ENCODE data around the gene UBR4.
"Not testable (repeated sequence)": the region's sequence is repeated elsewhere in the genome, so short reads cannot be mapped to it uniquely, and the experiment has no call there.

The UBR4 gene

DNA sequence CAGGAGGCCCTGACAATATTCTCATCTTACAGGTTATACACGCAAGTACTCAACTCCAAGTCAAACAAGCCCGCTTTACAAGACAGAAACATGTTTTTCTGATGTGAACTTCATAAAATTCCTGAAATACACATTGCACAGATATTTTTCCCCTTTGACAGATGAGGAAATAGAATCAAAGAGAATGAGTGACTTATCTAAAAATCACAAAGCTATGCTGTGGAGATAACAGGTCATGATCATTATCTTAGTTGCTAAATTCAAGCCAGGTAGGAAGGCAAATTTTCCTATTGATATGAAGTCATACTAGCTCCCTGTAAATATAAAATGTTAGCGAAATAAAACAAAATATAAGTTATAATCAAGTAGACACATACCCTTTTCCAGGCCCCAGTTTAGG, 18.3 kb downstream of the UBR4 start:
- no peak for DNase-seq (ENCODE audit: low read depth, low spot score)

DNA sequence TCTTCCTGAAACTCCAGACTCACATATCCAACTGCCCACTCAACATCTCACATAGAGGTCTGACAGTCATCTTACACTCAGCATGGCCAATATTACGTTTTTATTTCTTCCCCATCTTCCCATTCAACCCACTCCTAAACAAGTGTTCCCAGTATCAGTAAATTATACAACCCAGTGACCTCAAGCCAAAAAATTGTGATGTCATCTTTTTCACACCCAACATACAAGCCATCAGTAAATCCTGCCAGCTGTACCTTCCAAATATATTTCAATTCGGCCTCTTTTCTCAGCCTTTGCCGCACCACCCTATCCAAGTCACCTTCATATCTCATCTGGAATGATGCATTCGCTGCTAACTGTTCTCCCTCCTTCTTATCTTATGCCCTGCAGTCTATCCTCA, 19.6 kb downstream of the UBR4 start:
- DNase-seq (ENCODE audit: low read depth, low spot score), result no peak

DNA sequence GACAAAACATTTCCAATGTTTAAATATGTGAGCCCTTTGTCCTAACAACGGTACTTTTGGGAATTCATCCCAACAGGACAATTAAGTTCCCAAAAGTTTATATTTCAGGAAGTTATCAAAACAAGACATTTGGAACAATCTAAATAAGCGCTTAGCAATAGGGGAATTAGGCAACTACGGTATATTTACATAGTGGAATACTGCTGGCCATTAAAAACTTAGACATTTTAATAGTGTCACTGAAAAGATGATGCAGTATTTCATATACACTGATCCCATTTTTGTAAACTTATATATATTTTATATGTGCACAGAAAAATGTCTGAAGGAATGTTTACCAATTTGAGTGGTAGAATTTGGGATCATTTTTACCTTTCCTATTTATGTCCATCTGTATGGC, 20.8 kb downstream of the UBR4 start:
- DNase-seq (ENCODE audit: low read depth, low spot score), result no peak

DNA sequence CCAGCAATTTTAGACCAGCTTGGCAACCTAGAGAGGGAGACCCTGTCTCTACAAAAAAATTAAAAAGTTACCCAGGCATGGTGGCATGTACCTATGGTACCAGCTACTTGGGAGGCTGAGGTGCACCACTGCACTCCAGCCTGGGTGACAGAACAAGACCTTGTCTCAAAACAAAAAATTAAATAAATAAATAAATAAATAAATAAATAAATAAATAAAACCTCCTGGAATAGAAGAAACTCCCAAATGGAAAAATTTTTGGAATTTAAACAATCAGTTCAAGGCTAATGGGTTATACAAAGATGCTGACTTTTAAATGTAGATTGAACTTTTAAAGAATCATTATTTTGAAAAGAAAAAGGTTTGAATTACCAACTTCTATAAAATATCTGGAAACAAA, 22.2 kb downstream of the UBR4 start:
- DNase-seq (ENCODE audit: low read depth, low spot score), result no peak

DNA sequence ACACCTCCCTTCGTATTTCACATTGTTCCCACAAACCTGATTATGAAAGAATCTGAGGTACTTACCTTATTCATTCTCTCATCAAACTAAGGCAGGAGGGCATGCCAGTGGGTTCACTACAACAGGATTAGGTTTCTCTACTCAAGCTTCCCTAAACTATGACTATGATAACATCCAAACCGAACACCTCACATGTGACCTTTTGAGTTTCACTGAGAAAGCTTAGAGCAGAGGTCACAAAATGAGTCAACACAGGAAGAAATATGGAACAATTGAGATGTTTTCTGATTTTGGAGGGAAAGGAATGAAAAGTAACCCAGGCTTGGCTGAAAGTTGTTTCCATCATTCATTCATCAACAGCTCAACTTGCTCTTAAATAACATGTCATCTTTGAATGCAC, 24.1 kb downstream of the UBR4 start:
- DNase-seq (ENCODE audit: low read depth, low spot score), result no peak

DNA sequence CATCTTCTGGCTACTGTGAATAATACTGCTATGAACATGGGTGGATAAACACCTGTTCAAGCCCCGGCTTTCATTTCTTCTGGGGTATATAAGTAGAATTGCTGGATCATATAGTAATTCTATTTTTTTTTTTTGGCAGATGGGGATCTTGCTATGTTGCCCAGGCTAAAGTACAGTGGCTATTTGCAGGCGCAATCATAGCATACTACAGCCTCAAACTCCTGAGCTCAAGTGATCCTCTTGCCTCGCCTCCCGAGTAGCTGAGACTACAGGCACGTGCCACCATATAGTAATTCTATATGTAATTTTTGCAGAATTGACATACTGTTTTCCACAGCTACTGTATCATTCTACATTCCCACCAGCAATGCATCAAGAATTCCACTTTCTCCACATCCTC, 27.8 kb downstream of the UBR4 start:
- DNase-seq (ENCODE audit: low read depth, low spot score), result no peak

DNA sequence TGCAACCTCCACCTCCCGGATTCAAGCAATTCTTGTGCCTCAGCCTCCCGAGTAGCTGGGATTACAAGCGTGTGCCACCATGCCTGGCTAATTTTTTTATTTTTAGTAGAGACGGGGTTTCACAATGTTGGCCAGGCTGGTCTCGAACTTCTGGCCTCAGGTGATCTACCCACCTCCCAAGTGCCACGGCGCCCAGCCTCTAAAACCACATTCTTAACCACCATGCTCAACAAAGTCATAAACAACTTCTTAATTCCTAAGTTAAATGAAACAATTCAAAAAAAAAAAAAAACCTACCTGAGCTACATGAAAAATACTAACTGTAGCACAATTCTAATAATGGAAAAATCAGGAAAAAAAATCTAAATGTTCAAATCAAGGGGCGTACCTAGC, 29.8 kb downstream of the UBR4 start:
- not testable (repeated sequence) for DNase-seq (ENCODE audit: low read depth, low spot score)

DNA sequence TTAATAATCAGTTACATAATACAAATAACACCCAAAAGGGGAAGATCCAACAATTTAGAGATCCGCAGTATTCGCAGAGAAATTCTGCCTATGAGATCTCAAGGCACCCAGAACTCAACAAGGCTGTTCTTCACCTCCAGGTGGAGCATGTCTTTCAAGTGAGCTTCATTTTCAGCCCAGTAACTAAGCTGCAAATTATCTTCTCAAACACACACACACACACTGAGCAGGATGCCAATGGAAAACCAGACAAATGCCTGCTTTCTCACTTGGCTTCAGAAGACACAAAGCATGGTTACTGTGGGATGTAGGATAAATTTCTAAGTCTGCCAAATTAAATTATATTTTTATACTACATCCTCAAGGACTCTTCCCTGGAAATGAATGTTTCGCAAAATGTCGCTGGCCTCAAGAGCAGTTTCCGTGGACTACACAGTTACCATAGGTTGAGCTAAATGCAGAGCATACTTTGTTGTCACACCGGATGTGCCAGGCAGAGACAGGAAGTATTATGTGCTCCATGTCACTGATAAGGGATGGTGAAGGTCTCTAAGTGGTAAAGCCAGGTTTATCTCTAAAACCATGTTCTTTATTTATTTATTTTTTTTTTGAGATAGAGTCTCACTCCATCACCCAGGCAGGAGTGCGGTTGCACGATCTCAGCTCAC, 30.3 kb downstream of the UBR4 start:
- no peak for DNase-seq (ENCODE audit: low read depth, low spot score)

DNA sequence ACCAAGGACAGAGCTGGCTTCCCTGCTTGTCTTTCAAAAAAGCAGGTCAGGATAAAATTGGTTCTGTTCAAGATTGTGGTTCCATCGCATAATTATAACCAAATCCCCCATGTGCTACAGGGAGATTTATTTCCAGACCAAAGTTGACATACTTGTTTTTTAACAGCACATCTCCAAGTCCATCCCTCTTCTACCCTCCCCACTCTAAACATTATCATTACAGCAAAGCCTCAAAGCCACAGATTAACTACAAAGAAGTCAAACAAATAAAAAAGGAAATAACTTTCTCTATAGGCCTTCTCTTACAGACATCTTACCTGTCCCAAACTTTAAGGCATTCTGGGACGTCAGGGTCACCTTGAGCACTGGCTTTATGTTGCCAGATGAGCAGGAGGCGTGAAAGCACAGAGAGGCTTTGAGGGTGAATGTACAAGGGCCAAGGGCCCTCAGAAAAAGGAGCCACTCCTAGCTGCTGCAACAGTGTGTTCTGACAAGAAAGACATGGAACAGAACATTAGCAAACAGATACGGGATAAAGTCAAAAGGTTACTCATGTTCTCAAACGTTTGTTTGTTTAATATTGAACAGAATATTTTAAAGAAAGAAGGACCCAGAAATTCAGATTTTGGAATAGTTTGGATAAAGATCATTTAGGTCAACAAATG, 31.2 kb downstream of the UBR4 start:
- no peak for DNase-seq (ENCODE audit: low read depth, low spot score)

DNA sequence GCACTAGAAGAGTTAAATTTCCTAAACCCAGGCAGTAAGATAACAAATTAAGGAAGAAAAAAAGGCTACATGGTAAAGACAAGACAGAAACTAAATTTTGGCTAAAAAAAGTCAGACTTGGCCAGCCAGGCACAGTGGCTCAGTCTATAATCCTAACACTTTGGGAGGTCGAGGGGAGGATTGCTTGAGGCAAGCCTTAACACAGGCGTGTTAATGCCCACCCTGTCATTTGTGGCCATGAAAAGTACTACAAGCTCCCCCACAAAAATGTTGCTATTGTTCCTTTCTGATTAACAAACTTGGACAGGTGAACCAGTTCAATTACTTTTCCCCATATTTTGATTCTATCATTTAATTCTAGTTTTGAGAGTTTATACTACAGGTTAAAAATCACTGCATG, 32.3 kb downstream of the UBR4 start:
- DNase-seq (ENCODE audit: low read depth, low spot score), result no peak

DNA sequence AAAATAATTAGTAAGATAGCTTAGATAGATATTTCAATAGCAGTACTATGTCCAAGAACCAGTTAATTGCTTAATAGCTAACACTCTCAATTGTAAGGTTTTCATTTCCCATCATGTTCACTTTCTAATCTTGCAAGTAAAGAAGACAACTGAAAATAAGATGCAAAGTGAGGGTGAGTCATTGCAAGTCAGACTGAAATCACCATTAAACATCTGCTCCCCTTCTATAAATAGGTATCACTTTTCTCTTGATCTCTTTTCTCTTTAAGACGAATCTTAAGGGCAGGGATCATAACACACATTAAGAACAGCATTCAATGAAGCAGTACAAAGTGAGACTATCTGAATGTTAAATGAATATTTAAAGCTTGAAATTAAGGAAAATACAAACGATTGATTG, 40.4 kb downstream of the UBR4 start:
- no peak for DNase-seq (ENCODE audit: low read depth, low spot score)

DNA sequence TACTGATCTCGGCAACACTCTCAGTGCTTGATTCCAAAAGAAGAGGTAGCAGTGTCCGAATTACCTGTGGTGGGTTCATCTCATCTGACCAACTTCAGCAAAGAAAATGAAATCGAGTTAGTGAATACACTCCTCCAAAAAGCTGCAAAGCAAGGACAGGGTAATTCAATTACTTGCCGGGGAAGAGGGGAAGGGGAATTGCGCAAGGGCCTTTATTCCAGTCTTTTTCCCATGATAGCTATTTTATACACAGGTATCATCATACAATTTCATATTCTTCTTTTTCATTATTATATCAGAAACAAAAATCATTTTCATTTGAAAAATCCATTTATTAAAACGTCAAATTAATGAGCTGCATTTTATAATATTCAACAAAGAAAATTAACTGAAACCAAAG, 42.9 kb downstream of the UBR4 start:
- DNase-seq (ENCODE audit: low read depth, low spot score), result no peak

DNA sequence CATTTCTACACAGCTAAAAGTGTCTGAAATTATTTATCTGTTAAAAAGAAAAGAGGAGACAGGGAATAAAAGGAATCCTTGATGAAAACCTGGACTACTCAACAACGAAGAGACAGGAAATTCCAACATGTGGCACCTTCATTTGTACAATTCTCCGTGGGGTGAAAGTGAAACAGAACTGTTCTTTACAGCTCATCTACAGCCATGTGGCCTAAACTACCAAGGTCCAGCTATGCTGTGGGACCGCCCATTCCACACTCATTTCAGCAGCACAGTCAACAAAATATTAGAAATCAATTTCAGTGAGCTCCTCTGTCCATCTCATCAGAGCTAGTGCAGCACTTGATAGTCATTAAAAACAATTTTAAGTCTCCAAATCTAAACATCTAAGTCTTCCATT, 44.0 kb downstream of the UBR4 start:
- no peak for DNase-seq (ENCODE audit: low read depth, low spot score)

DNA sequence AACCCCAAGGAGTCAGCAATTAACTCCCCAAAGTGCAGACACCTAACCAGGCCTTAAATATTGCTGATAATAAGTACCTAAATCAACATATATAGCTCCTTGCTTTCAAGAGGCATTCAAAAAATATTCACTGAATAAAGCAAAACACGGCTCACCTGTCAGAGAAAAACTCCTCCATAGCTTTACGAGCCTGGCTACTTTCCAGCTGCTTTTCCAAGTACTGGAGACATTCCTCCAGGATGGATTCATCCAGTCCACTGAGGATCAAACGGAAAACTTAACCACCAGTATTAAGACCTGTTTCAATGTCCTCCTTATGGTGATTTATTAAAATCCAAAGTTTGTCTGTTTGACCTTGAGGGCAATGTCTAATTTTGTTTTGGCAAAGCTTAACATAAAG, 44.6 kb downstream of the UBR4 start:
- DNase-seq (ENCODE audit: low read depth, low spot score), result no peak

DNA sequence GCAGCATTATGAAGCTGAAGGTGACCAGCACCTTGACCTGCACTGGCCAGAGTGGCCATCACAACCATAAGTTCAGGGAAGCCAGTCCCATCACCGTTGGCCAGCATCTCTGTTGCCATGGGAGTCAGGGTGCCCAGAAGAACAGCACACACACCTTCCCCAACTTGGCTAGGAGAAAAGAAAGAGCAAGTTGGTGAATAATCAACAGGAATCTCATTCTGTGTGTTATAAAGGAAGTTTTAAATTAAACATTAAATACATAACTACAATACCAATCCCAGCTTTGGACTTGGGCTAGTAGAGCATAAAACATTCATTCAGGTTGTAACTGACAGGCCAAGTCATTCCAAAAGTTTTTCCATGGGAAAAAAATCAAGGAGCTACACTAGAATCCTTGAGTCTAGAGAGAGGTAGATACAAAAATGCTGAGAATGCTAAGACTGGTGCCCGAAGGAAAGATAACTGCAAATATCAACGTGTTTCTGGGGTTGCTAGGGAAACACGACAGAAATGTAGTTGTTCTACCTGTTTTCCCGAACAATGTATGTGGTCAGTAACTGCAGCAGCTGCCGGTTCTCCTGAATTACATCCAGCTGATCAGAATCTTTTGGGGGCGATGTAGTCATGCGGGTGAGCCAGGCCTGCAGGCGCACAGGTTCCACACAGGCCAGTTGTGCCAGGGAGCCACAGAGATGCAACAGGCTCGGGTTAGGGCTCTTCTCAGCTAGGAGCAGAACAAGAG, 45.6 kb downstream of the UBR4 start:
- DNase-seq (ENCODE audit: low read depth, low spot score), result no peak

DNA sequence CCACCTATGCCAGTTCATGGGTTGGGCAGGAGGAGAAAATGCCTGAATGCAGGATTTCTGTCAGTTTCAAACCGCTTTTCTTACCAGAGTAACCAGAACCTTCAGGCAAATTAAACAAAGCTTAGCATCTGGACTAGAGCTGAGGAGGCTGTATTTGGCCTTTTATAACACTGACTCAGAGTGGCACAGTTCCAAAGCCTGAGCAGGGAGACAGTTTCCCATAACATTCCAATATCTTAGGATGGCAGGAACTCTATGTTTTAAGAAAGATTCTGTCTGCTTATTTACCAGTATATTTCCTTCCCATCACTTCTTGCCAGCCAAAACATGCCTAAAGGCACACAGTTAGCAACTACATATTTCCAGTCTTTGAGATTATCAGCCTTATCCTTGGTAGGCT, 46.8 kb downstream of the UBR4 start:
- no peak for DNase-seq (ENCODE audit: low read depth, low spot score)

DNA sequence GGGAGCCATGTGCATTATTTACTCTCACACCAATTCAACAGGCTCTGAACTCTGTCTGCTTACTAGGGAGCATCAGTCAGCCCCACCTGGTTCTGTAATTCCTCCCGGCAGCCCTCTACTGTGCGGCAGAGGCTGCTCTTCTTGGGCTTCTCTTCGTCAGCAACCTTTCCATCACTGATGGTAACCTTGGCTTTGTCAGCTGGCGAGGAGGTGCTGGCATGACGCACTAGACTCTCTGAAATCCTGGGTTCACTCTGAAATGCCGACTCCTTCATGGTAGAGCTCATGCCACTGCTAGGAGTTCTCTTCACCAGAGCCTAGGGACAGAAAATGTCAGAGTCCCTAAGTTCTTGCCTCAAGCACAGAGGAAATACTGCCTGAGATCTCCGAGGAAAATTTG, 49.2 kb downstream of the UBR4 start:
- DNase-seq (ENCODE audit: low read depth, low spot score), result no peak

DNA sequence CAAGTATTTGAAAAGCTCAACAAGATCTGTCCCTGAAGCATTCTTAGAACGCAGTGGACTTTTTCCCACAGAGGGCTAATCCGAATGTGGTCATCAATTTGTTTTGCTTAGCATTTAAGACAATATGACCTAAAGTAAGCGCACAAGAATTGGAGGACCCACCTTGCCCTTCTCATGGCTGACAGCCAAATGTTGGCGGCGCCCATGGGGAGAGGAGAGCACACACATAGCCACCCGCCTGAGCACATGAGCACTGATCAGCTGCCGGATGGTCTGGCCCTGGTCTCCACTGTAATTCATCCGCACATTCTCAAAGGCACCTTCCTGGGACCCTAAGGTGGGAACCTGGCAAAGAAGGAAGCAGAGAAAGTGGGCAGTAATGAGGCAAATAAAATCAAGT, 52.4 kb downstream of the UBR4 start:
- DNase-seq (ENCODE audit: low read depth, low spot score), result no peak

DNA sequence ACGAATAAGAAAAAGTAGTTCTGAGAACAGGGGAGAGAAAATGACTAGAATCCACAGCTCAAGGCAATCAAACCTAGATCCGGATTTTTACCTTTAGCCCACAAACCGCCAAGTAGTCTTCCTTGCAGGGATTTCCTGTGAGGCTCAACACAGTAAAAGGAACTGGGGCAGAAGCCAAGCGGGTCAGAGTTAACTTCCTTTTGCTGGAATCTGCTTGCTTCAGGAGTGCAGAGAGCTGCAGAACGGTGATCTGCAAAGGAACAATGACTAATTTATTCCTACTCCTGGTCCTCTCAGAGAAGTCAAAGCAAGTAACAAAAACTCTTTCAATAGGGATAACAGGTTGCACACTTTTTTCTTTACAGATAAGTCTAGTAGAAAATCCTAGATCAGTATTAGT, 53.4 kb downstream of the UBR4 start:
- no peak for DNase-seq (ENCODE audit: low read depth, low spot score)

DNA sequence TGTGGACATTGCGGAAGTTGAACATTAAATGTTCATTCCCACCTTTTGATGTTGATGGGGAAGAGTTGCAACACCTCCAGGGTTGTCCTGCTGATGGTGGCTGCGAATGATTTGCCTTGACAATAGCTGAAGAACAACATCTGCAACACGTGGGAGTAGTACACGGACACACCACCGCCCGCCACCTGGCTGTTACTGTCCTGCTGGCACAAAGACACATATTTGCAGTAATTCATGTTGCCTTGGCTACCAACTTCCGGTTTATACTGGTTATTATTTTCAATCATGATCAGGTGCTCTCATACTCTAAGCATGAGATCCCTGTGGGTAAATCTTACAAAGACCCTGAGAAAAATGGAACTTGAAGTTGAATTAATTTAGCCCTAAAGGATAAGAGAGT, 55.2 kb downstream of the UBR4 start:
- no peak for DNase-seq (ENCODE audit: low read depth, low spot score)

DNA sequence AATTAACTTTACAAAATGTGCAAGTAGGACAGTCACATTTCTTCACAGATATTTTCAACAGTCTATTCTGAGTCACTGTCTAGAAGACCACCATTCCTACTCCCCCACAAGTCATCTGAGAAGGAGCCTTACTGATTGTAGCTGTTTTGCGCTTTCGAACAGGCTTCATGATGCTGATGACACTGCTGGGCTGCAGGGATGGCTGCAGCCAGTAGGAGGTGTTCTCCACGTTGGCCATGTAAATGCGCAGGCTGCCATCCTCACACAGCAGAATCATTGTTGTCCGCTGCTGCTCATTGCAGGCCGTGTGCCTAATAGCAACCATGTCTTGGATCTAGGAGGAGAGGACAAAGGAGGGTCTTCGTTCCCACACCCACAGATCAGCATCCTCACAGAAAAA, 56.9 kb downstream of the UBR4 start:
- DNase-seq (ENCODE audit: low read depth, low spot score), result no peak

DNA sequence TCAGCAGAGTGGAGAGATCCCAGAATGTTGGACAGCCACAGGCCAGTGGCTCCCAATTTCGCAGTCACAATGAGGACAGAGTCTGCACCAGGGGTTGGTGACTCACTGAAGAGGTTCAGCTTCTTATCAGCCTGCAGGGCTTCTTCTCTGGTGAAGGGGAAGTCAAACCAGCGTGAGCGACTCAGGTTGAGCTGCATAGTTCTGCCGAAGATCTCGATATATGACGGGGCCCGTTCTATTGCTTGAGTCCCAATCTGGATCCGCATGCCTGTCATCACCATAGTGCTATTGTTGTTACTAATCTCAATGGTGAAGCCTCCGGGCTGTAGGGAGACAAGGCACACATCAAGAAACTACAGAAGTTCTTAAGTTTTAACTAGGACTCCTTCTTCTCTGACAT, 58.5 kb downstream of the UBR4 start:
- DNase-seq (ENCODE audit: low read depth, low spot score), result no peak

DNA sequence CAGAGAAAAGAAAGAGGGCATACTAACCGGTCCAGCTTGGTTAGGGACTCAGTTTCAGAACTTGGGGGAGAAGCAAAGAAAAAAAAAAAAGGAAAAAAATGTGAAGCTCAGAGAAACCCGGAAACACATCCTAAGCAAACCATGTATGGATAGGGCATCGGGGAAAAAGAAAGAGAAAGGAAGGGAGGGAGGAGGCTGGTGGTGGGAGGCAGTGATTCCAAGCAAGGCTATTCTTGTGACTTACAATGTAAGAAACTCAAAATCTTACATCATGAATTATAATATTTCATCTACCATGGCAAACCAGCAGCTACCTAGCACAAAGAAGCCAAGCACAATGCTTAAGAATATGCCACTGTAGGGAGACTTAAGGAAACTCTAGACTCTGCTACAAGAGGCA, 60.3 kb downstream of the UBR4 start:
- no peak for DNase-seq (ENCODE audit: low read depth, low spot score)

Data from iPS DF 19.7 (cell line).